GM10266 (cell line): ENCODE measurements around the gene VDAC2.

ENCODE experiments used
- DNase-seq: peaks from one replicate; pipeline ENCODE4 v3.0.0; 2012; ENCODE audit errors: extremely low spot score
- TF ChIP-seq, protein P1 (sequence below): IDR thresholded peaks from 2 replicates; pipeline ENCODE4 v1.5.1; 2012; ENCODE audit warnings: mild to moderate bottlenecking, low read depth; ENCODE audit not compliant: control insufficient read depth, insufficient read depth; ENCODE audit errors: missing control alignments

VDAC2 gene

DNA sequence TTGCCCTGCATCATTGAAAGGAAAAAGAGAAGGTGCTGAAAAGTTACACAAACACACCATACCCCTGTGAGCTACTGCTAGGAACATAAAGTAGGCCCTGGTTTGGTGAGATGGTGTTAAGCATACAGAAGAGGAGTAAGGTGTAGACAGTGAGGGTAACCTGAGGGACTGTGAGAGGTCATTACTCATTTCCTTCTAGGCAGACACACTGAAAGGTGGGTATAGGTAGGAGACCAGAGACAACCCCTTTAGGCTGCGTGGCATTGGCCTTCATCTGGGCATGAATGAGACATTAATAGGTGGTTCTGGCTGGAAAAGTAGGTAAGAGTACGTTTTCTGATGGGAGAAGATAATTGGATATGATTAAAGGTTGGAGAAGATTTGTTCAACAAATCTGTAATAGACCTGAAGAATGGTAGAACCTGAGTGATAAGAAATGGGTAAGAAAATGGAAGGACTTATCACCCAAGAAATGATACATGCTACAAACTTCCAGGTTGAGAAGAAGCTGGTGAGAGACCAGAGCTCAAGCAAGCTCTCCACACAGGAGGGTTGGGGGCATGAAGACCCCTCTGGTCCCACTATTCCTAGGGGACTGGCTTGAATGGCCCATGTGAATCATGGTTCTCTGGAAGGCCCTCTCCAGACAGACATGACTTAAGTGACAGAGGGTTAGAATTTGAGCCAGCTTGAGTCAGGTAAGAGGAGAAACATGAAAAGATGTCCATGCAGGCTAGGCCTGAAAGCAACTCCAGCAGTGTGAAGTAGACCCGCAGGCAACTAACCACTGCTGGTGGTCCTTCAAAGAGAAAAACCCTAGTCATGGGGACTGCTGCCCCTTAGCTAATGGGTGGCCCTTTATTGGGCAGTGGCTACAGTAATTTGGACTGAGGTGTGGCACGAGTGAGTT is 21.3 kb downstream of the VDAC2 start:
- TF ChIP-seq, protein P1, sequence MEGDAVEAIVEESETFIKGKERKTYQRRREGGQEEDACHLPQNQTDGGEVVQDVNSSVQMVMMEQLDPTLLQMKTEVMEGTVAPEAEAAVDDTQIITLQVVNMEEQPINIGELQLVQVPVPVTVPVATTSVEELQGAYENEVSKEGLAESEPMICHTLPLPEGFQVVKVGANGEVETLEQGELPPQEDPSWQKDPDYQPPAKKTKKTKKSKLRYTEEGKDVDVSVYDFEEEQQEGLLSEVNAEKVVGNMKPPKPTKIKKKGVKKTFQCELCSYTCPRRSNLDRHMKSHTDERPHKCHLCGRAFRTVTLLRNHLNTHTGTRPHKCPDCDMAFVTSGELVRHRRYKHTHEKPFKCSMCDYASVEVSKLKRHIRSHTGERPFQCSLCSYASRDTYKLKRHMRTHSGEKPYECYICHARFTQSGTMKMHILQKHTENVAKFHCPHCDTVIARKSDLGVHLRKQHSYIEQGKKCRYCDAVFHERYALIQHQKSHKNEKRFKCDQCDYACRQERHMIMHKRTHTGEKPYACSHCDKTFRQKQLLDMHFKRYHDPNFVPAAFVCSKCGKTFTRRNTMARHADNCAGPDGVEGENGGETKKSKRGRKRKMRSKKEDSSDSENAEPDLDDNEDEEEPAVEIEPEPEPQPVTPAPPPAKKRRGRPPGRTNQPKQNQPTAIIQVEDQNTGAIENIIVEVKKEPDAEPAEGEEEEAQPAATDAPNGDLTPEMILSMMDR, result no peak
- no peak for DNase-seq

DNA sequence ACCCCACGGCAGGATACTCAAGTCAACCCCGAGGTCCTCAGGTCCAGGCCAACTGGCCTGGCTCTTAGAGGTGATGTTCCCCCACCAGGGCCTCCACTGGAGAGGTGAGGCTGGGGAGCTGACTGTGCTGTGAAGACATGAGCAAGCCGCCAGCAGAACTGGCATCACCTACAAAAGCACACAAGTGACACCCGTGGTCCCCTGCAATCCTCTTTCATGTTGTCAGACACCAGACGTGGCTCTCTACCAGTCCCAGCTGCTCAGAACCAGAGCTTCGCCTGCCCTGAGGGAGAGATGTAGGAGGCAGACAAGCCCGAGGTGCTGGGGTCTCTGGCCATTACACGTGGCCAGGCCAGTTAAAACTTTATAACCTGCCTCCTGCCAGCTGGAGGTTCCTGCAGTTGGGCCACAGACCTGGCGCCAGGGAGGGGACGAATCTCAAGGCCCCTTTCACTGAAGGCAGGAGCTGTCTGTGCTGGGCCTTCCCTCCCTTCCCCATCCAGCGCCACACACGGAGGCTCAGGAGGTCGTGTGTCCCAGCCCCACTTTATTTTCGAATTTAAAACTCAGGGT is 22.9 kb downstream of the VDAC2 start:
- no peak for DNase-seq
- TF ChIP-seq, protein P1, result no peak

DNA sequence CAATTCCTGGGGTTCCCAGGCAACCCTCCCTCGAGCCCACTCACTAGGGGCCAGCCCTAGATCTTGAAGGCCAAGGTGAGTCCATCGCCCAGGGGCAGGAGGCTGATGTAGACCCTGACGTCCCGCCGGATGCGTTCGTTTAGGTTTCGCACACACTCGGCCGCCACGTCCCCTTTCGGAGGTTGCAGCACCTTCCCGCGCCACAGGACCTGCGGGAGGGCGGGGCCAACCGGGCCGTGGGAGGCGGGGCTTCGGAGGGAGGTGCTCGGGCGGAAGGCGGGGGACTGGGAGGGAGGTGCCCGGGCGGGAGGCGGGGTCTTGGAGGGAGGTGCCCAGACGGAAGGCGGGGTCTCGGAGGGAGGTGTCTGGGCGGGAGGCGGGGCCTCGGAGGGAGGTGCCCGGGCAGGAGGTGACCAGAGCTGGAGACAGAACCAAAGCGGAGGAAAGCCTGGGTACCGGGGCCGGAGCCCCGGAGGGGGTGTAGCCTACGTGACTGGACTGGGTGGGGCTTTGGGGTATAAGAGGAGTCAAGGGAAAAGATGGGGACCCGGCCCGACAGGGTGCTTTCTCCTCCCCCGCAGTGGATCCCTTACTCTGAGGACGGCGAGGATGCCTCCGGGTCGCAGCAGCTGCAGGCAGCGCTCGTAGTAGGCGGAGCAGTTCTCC is 23.6 kb downstream of the VDAC2 start:
- TF ChIP-seq, protein P1, result no peak
- peak; percentile 98 for DNase-seq

DNA sequence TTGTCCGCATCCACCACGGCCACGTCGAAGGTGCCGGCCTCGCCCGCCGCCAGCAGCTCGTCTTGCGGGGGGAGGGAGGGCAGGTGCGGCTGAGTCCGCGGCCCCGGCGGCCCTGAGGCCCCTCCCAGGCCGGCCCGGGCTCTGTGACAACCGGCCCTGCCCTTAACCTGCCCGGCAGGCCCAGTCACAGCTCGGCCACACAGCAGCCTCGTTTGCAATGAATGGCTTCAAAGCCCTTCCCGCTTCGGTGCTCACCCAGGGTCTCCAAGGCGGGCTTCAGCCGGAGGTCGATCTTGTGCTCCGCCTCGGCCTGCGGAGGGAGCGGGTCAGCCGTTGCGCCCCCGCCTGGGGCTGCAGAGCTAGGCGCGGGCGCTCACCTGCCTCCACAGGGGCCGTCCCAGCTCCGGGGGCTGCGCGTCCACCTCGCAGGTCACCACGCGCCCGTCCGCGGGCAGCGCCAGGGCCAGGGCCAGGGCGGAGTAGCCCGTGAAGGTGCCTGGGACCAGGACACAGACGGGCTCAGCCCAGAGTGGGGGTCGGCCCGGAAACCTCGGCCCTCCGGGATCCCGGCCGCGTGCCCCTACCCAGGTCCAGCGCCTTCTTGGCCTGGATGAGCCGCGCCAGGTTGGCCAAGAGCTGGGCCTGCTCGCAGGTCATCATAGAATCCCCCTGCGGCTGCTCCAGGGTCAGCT is 24.2 kb downstream of the VDAC2 start:
- peak; percentile 30 for DNase-seq
- TF ChIP-seq, protein P1, result peak; percentile 28

DNA sequence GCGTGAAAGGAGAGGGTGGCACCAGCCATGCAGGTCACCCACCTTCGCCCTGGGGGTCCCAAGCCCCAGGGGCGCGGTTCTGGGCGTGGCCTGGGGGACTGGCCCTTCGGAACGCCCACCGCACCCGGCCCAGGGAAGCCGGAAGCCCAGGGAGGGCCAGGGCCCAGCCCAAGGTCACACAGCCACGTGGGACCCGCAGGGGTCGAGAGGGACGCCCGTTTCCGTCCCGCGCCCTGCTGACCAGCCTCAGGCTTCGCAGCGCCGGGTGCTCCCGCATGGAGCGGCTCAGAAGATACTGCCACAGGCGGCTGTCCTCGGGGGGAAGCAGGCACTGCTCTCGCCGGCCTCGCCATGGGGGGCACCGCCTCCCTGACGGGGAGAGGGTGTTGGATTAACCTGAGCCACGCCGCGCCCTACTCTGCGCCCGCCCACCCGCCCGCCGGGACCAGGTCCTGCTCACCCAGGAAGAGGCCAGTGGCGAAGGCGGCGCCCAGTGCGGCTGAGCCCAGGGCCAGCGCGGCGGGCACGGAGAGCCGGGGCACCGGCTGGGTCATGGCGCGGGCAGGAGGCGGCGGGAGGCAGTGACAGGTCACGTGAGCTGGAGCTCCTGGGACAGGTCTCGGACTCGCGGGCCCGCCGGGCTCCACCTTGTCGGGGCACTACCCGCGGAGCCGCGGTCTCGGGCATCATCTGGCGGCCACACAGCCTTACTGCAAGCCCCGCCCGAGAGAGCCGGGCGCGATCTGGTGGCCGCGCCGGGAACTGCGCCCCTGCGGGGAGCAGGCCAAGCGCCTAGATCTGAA is 25.0 kb downstream of the VDAC2 start, which contains the start of gene COMTD1:
COMTD1 (minus strand) TSS at position 583 of the 803 bp plus-strand sequence; CDS start at position 554, 29 bp downstream.
- TF ChIP-seq, protein P1, result peak; percentile 100
- DNase-seq, result peak; percentile 94

DNA sequence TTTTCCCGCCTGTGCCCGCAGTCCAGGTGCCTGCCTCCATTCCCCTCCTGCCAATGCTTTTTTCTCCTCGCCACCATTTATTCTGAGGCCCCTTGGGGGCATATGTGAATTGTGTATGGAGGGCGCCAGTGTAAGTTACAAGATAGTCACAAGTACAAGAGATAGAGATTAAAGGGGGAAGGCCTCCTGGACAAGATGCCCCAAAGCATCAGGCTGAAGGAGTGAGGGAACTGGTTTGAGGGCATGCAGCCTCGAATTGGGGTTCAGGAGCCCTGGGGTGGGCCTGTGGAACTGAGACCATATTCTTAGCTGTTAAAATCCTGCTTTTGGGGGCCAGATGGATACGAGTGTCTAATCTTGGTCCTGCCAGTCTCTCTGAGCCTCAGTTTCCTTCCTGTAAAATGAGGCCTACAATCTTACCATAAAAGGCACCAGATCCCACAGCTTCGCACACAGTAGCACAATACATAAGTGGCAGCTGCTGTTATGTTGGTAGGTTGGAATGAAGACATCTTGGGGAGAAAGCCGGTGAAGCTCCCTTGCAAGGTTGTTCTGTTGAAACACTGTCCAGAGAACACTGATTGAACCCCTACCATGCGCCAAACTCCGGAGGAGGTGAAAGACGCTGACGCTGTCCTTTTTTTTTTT is 25.7 kb downstream of the VDAC2 start:
- DNase-seq, result no peak
- TF ChIP-seq, protein P1, result no peak
